Activated T-helper 1 cell treated with Interleukin-2 at 50 U/mL for 16 hours (primary cell): Measurements from ENCODE around the gene LIPK.

Source experiments
- DNase-seq: peaks from one replicate; pipeline ENCODE4 v3.0.0-alpha.2; 2020; ENCODE audit warnings: low read depth

LIPK gene

GRCh38 chr10:88786032-88786770 lies 80.2 kb downstream of the LIPK start:
- no peak for DNase-seq

GRCh38 chr10:88787463-88787862 lies 81.4 kb downstream of the LIPK start:
- DNase-seq, result no peak

GRCh38 chr10:88788924-88789323 lies 82.9 kb downstream of the LIPK start:
- DNase-seq, result no peak

- no peak for DNase-seq
Measured at GRCh38 chr10:88791924-88792323, 85.9 kb downstream of the LIPK start.

- no peak for DNase-seq
Measured at GRCh38 chr10:88792661-88793060, 86.6 kb downstream of the LIPK start.

- no peak for DNase-seq
Measured at GRCh38 chr10:88793712-88794299, 87.8 kb downstream of the LIPK start.

- DNase-seq, result no peak
Measured at GRCh38 chr10:88794731-88795130, 88.7 kb downstream of the LIPK start.

GRCh38 chr10:88800152-88801125 lies 94.4 kb downstream of the LIPK start:
- no peak for DNase-seq
